H9 (cell line): ENCODE data around the gene ZNF780A. TPM values are rescaled to one million over a fixed set of nuclear protein-coding genes. Genes with fewer than 3 reads are reported as not detected.
A peak's percentile ranks its signal among the peaks of the same experiment; 100 is the strongest.

Source experiments
- DNase-seq: peaks from one replicate; pipeline ENCODE4 v3.0.0-alpha.2; 2017
- H2AFZ ChIP-seq: one replicate; pipeline ENCODE4 v1.6.1; 2013; ENCODE audit warnings: mild to moderate bottlenecking, low read length, control low read depth, moderate library complexity
- H2AK5ac ChIP-seq: 2 replicates; pipeline ENCODE4 v1.6.1; 2013; ENCODE audit warnings: low read length, control low read depth, mixed read lengths; ENCODE audit not compliant: insufficient read length
- H2BK120ac ChIP-seq: one replicate; pipeline ENCODE4 v1.6.1; 2013; ENCODE audit warnings: low read depth, mild to moderate bottlenecking, low read length, control low read depth, inconsistent platforms; ENCODE audit not compliant: poor library complexity, severe bottlenecking
- H2BK12ac ChIP-seq: 2 replicates; pipeline ENCODE4 v1.6.1; 2013; ENCODE audit warnings: low read length, control low read depth, mixed read lengths, low read depth; ENCODE audit not compliant: insufficient read length
- H2BK15ac ChIP-seq: 2 replicates; pipeline ENCODE4 v1.6.1; 2013; ENCODE audit warnings: low read depth, low read length, control low read depth
- H2BK20ac ChIP-seq: one replicate; pipeline ENCODE4 v1.6.1; 2013; ENCODE audit warnings: low read depth, mild to moderate bottlenecking, low read length, control low read depth, inconsistent platforms; ENCODE audit not compliant: poor library complexity, severe bottlenecking
- H2BK5ac ChIP-seq: 2 replicates; pipeline ENCODE4 v1.6.1; 2013; ENCODE audit warnings: low read length, control low read depth, mixed read lengths; ENCODE audit not compliant: insufficient read length
- H3K14ac ChIP-seq: 2 replicates; pipeline ENCODE4 v1.6.1; 2013; ENCODE audit warnings: low read length, control low read depth; ENCODE audit not compliant: insufficient read depth
- H3K18ac ChIP-seq: 2 replicates; pipeline ENCODE4 v1.6.1; 2013; ENCODE audit warnings: low read depth, mild to moderate bottlenecking, mixed read lengths, low read length, control low read depth; ENCODE audit not compliant: insufficient read length
- H3K23ac ChIP-seq: 2 replicates; pipeline ENCODE4 v1.6.1; 2013; ENCODE audit warnings: low read length, control low read depth, mixed read lengths, low read depth; ENCODE audit not compliant: insufficient read length
- H3K23me2 ChIP-seq: 2 replicates; pipeline ENCODE4 v1.6.1; 2013; ENCODE audit warnings: low read depth, mild to moderate bottlenecking, mixed read lengths, low read length, control low read depth; ENCODE audit not compliant: insufficient read length, poor library complexity, severe bottlenecking
- H3K27ac ChIP-seq: 2 replicates; pipeline ENCODE4 v1.5.1; 2013; ENCODE audit warnings: low read length, control low read depth, mixed read lengths, low read depth; ENCODE audit not compliant: insufficient read length
- H3K27me3 ChIP-seq: 2 replicates; pipeline ENCODE4 v1.6.1; 2013; ENCODE audit warnings: low read length, control low read depth, inconsistent platforms; ENCODE audit not compliant: insufficient read depth
- H3K4ac ChIP-seq: 2 replicates; pipeline ENCODE4 v1.6.1; 2013; ENCODE audit warnings: low read depth, mild to moderate bottlenecking, control low read depth, inconsistent platforms, low read length, moderate library complexity
- H3K4me1 ChIP-seq: 2 replicates; pipeline ENCODE4 v1.6.1; 2013; ENCODE audit warnings: low read length, control low read depth, inconsistent platforms; ENCODE audit not compliant: insufficient read depth
- H3K4me2 ChIP-seq: 2 replicates; pipeline ENCODE4 v1.6.1; 2013; ENCODE audit warnings: low read length, control low read depth, mixed read lengths; ENCODE audit not compliant: insufficient read length, insufficient read depth
- H3K56ac ChIP-seq: 2 replicates; pipeline ENCODE4 v1.6.1; 2013; ENCODE audit warnings: low read depth, mild to moderate bottlenecking, mixed read lengths, low read length, control low read depth; ENCODE audit not compliant: insufficient read length
- H3K79me1 ChIP-seq: 2 replicates; pipeline ENCODE4 v1.6.1; 2013; ENCODE audit warnings: low read depth, mild to moderate bottlenecking, moderate library complexity, low read length, control low read depth, inconsistent platforms; ENCODE audit not compliant: insufficient read depth, poor library complexity, severe bottlenecking
- H3K79me2 ChIP-seq: 2 replicates; pipeline ENCODE4 v1.6.1; 2013; ENCODE audit warnings: low read length, control low read depth, inconsistent platforms; ENCODE audit not compliant: insufficient read depth
- H3K9ac ChIP-seq: 2 replicates; pipeline ENCODE4 v1.6.1; 2013; ENCODE audit warnings: low read length, control low read depth, mixed read lengths; ENCODE audit not compliant: insufficient read length; ENCODE audit errors: extremely low read depth
- H3K9me3 ChIP-seq: one replicate; pipeline ENCODE4 v1.6.1; 2013; ENCODE audit warnings: low read depth, low read length, inconsistent platforms; ENCODE audit not compliant: control insufficient read depth
- H3T11ph ChIP-seq: one replicate; pipeline ENCODE4 v1.6.1; 2013; ENCODE audit warnings: mild to moderate bottlenecking, low read length, control low read depth, inconsistent platforms
- H4K20me1 ChIP-seq: one replicate; pipeline ENCODE4 v1.6.1; 2013; ENCODE audit not compliant: control insufficient read depth, insufficient read length, insufficient read depth
- H4K5ac ChIP-seq: 2 replicates; pipeline ENCODE4 v1.6.1; 2013; ENCODE audit warnings: low read depth, mild to moderate bottlenecking, mixed read lengths, low read length, control low read depth; ENCODE audit not compliant: insufficient read length
- H4K8ac ChIP-seq: replicated peaks from 2 replicates; pipeline ENCODE4 v1.6.1; 2013; ENCODE audit warnings: low read length, control low read depth, mixed read lengths, low read depth; ENCODE audit not compliant: insufficient read length
- H4K91ac ChIP-seq: 2 replicates; pipeline ENCODE4 v1.6.1; 2013; ENCODE audit warnings: low read depth, mild to moderate bottlenecking, moderate library complexity, mixed read lengths, low read length, control low read depth; ENCODE audit not compliant: insufficient read length
- H3K27ac Mint-ChIP-seq, 3 experiments: 2 replicates in 2 of 3; 3 replicates in 1 of 3; pipeline ENCODE4 v1.8.0; 2020 to 2021; ENCODE audit warnings: mixed read lengths in 3 of 3, mild to moderate bottlenecking in 1 of 3, moderate library complexity in 1 of 3
- H3K27me3 Mint-ChIP-seq: 2 replicates; pipeline ENCODE4 v1.8.0; 2021; ENCODE audit warnings: low read depth, mild to moderate bottlenecking, moderate library complexity, mixed read lengths
- H3K36me3 Mint-ChIP-seq, 3 experiments: 2 replicates in 2 of 3; 3 replicates in 1 of 3; pipeline ENCODE4 v1.8.0; 2020 to 2021; ENCODE audit warnings: low read depth in 3 of 3, mixed read lengths in 3 of 3; ENCODE audit not compliant: insufficient read depth in 1 of 3
- H3K4me1 Mint-ChIP-seq, 2 experiments: 2 replicates each; pipeline ENCODE4 v1.8.0; 2020; ENCODE audit warnings: mixed read lengths in 2 of 2
- H3K4me3 Mint-ChIP-seq, 2 experiments: 2 replicates in 1 of 2; 3 replicates in 1 of 2; pipeline ENCODE4 v1.8.0; 2020 to 2021; ENCODE audit warnings: mild to moderate bottlenecking in 2 of 2, mixed read lengths in 2 of 2, moderate library complexity in 1 of 2
- H3K9me3 Mint-ChIP-seq, 2 experiments: 2 replicates in 1 of 2; 3 replicates in 1 of 2; pipeline ENCODE4 v1.8.0; 2020; ENCODE audit warnings: mild to moderate bottlenecking in 2 of 2, mixed read lengths in 2 of 2, moderate library complexity in 1 of 2
- WGBS: extraction: QIAGEN DNeasy Blood & Tissue Kit; methylation state at CpG from one replicate; pipeline ENCODE4 v1.1.7; 2013; ENCODE audit warnings: missing lambda C conversion rate, low lambda C conversion rate, mixed read lengths; ENCODE audit not compliant: insufficient read length; ENCODE audit errors: extremely low coverage; 5-methylcytosine and 5-hydroxymethylcytosine counted together
- total RNA-seq: library from RNA; stranded (reverse); gene quantifications from 2 replicates; pipeline ENCODE4 v1.2.1, GENCODE V29; 2021
- TF ChIP-seq, protein P1 (sequence below): fragments of 200-600 bp; sonication (generic); conservative IDR thresholded peaks from 3 replicates; pipeline ENCODE4 v1.8.0; 2021; ENCODE audit warnings: antibody characterized with exemption, mild to moderate bottlenecking

Gene ZNF780A
- total RNA-seq, 1 experiment from 2014 or later: 16.7 TPM

DNA sequence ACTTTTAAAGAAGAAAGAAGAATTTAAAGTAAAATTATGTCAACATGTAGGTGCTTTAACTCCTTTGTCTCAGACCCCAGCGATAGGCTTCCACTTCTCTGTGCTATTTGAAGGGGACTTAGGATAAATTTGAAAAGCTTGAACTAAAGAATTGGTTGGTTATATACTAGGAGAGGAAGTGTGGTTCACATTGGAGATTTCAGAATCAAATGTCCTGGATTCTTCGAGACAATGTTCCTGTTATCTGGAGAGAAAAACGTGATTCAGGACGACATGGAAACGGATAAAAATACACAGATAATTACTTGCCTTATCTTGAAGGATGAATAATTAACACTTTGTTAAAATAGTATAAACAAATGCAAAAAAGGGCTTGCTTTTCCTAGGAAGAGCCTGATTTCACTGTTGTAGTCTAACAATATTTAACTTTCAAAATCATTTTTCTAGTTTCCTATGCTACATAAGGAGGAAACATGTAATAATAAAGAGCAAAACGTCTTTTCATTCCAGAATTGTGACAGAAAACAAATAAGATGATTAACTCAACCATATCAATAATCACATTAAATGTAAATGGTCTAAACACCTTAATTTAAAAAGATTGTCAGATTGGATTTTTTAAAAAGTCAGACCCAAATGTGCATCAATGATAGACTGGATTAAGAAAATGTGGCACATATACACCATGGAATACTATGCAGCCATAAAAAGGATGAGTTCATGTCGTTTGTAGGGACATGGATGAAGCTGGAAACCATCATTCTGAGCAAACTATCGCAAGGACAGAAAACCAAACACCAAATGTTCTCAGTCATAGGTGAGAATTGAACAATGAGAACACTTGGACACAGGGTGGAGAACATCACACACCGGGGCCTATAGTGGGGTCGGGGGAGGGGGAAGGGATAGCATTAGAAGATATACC, 724 bp upstream of the ZNF780A start:
- H3K9ac ChIP-seq: peak overlapping the region; percentile 30
- no peak overlapping the region for H2BK15ac ChIP-seq
- H3K9me3 ChIP-seq: no peaks in the 10 kb centered on the region
- no peak overlapping the region for H2BK120ac ChIP-seq
- H2AK5ac ChIP-seq: no peak overlapping the region
- H3K18ac ChIP-seq: no peak overlapping the region
- Mint-ChIP-seq H3K27ac (peak overlapping the region; percentile 97 to 100 (median 98); a peak in 4 of 7 replicates), H3K4me3 (peak overlapping the region; percentile 100), H3K27me3 (no peaks in the 10 kb centered on the region; the same call in 1 of the 2 replicates), H3K9me3 (peaks cover 2 to 12% of the 10 kb centered on the region in 2 experiments; a peak in 4 of 5 replicates), H3K4me1 (peaks cover 13 to 17% of the 10 kb centered on the region in 2 experiments), H3K36me3 (peaks cover 8 to 11% (median 9%) of the 10 kb centered on the region in 3 experiments)
- no peaks in the 10 kb centered on the region for H4K20me1 ChIP-seq
- no CpG with 5 or more reads among the region's 10 CpGs for WGBS
- no peak overlapping the region for H4K91ac ChIP-seq
- no peaks in the 10 kb centered on the region; the same call in 1 of the 2 replicates for H3K79me2 ChIP-seq
- no peaks in the 10 kb centered on the region; the same call in 1 of the 2 replicates for H3K4me1 ChIP-seq
- no peak overlapping the region for H2BK20ac ChIP-seq
- H3K14ac ChIP-seq: no peak overlapping the region
- peaks cover 8% of the 10 kb centered on the region for H3K23me2 ChIP-seq
- no peak overlapping the region for H3K56ac ChIP-seq
- H3K23ac ChIP-seq: no peak overlapping the region
- H4K5ac ChIP-seq: no peak overlapping the region
- no peak overlapping the region for H4K8ac ChIP-seq
- H3K27ac ChIP-seq: no peak overlapping the region
- H3T11ph ChIP-seq: no peak overlapping the region
- no peaks in the 10 kb centered on the region for H3K27me3 ChIP-seq
- peak overlapping the region; percentile 96 for H3K4me2 ChIP-seq
- no peak for DNase-seq
- TF ChIP-seq, protein P1, sequence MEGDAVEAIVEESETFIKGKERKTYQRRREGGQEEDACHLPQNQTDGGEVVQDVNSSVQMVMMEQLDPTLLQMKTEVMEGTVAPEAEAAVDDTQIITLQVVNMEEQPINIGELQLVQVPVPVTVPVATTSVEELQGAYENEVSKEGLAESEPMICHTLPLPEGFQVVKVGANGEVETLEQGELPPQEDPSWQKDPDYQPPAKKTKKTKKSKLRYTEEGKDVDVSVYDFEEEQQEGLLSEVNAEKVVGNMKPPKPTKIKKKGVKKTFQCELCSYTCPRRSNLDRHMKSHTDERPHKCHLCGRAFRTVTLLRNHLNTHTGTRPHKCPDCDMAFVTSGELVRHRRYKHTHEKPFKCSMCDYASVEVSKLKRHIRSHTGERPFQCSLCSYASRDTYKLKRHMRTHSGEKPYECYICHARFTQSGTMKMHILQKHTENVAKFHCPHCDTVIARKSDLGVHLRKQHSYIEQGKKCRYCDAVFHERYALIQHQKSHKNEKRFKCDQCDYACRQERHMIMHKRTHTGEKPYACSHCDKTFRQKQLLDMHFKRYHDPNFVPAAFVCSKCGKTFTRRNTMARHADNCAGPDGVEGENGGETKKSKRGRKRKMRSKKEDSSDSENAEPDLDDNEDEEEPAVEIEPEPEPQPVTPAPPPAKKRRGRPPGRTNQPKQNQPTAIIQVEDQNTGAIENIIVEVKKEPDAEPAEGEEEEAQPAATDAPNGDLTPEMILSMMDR: no peak
- no peak overlapping the region for H3K4ac ChIP-seq
- peaks cover 5% of the 10 kb centered on the region for H3K79me1 ChIP-seq
- no peak overlapping the region for H2BK5ac ChIP-seq
- H2BK12ac ChIP-seq: no peak overlapping the region
- peak overlapping the region; percentile 93 for H2AFZ ChIP-seq
